Measurements from ENCODE around the gene DTNA. TPM values are rescaled to one million over a fixed set of nuclear protein-coding genes. Genes with fewer than 3 reads are reported as not detected.

Gene DTNA
- total and polyA plus RNA-seq, 2 of the 8 experiments (the other 6 are each of a cell fraction or from before 2014, with no cell fraction given), result 30.2 to 32.7 TPM

GRCh38 chr18:34872066-34872465 lies 162.0 kb downstream of the DTNA start:
- FAIRE-seq (no peak), DNase-seq (ENCODE audit: low read depth in 1 of 2, low spot score in 2 of 2) (no peak)
- H3K27me3 ChIP-seq (replicated peaks in 1 of 4; ENCODE audit: control insufficient read depth in 3 of 4, extremely low read depth in 1 of 4, insufficient read depth in 3 of 4, low read length in 3 of 4), result no peaks in the 10 kb centered on the region
- H4K8ac ChIP-seq (ENCODE audit: extremely low read depth, insufficient read depth, low read length), result no peak overlapping the region
- no peak overlapping the region for H2AK5ac ChIP-seq (ENCODE audit: low read depth, low read length)
- H2AFZ ChIP-seq (ENCODE audit: low read length), result no peak overlapping the region
- H2BK12ac ChIP-seq (ENCODE audit: low read depth, low read length), result no peak overlapping the region
- POLR2A ChIA-PET (ENCODE audit: partially characterized antibody), result no interaction called here
- WGBS, 2 experiments (ENCODE audit: extremely low coverage in 1 of 2, insufficient coverage in 1 of 2, insufficient read length in 1 of 2, insufficient replicate concordance in 2 of 2, low coverage in 1 of 2, low lambda C conversion rate in 2 of 2, missing lambda C conversion rate in 1 of 2), result 85% methylated on average over 1 of the region's 1 CpG; no CpG with 5 or more reads in 1 of the 2 experiments
- no peaks in the 10 kb centered on the region for H3K9me3 ChIP-seq (ENCODE audit: insufficient read depth in 2 of 2, low read depth in 1 of 2, low read length in 1 of 2)
- H2BK120ac ChIP-seq (replicated peaks; ENCODE audit: low read depth, low read length), result no peak overlapping the region
- H3K23ac ChIP-seq (ENCODE audit: insufficient read length), result no peak overlapping the region
- no peak overlapping the region for H2BK15ac ChIP-seq (ENCODE audit: low read length)
- H3K14ac ChIP-seq (ENCODE audit: insufficient read length), result no peak overlapping the region
- H2BK5ac ChIP-seq (ENCODE audit: low read depth, low read length), result no peak overlapping the region
- TF ChIP-seq POLR2AphosphoS5 (IDR thresholded peaks at IDR 0.05; ENCODE audit: low read depth, low read length) (no peak), GABPA (IDR thresholded peaks at IDR 0.05; ENCODE audit: borderline replicate concordance, insufficient read depth, low read length) (no peak), MAX (IDR thresholded peaks at IDR 0.05) (no peak), KDM4A (IDR thresholded peaks at IDR 0.05; ENCODE audit: low read depth, low read length, severe bottlenecking) (no peak), RBBP5 (IDR thresholded peaks at IDR 0.05; ENCODE audit: borderline replicate concordance, low read depth, low read length) (no peak), CTBP2 (IDR thresholded peaks at IDR 0.05; ENCODE audit: borderline replicate concordance, insufficient read depth, insufficient read length, low read length) (no peak), SUZ12 (IDR thresholded peaks at IDR 0.05; ENCODE audit: low read length) (no peak)
- no peak overlapping the region for H3K4me3 ChIP-seq (ENCODE audit: extremely low read depth in 1 of 4, insufficient read depth in 2 of 4, low read depth in 3 of 4, low read length in 4 of 4)
- no peaks in the 10 kb centered on the region for H3K23me2 ChIP-seq (ENCODE audit: low read depth, low read length)
- no peak overlapping the region for H3K27ac ChIP-seq (ENCODE audit: low read depth, low read length)
- no peak overlapping the region for H3K18ac ChIP-seq (ENCODE audit: extremely low read depth, low read length)
- no peak overlapping the region for H4K5ac ChIP-seq (ENCODE audit: insufficient read length, low read depth, low read length)
- no peaks in the 10 kb centered on the region for H4K20me1 ChIP-seq (replicated peaks in 1 of 2; ENCODE audit: control insufficient read depth in 1 of 2, insufficient read depth in 2 of 2, low read length in 2 of 2)
- no peak overlapping the region for H3K4me2 ChIP-seq (ENCODE audit: insufficient read depth in 1 of 2, low read depth in 2 of 2, low read length in 2 of 2)
- H3K79me2 ChIP-seq (ENCODE audit: control insufficient read depth in 1 of 2, insufficient read depth in 2 of 2, low read length in 2 of 2), result no peaks in the 10 kb centered on the region
- CTCF ChIA-PET (ENCODE audit: partially characterized antibody), result no interaction called here
- no peak overlapping the region for H3K9ac ChIP-seq (replicated peaks in 1 of 4; ENCODE audit: extremely low read depth in 1 of 4, low read depth in 3 of 4, low read length in 3 of 4)
- no peak overlapping the region for H3K56ac ChIP-seq (replicated peaks; ENCODE audit: insufficient read length, low read depth, low read length)
- H3K36me3 ChIP-seq (ENCODE audit: control insufficient read depth in 2 of 4, insufficient read depth in 4 of 4, low read length in 3 of 4), result no peaks in the 10 kb centered on the region
- H3K4me1 ChIP-seq (replicated peaks in 1 of 4; ENCODE audit: control insufficient read depth in 3 of 4, insufficient read depth in 4 of 4, low read length in 3 of 4), result peaks cover 0 to 2% (median 0%) of the 10 kb centered on the region in 4 experiments; a peak in 1 of 7 replicates
- no peaks in the 10 kb centered on the region for H3K79me1 ChIP-seq (ENCODE audit: low read depth, low read length)
- no peak overlapping the region for H4K91ac ChIP-seq (replicated peaks; ENCODE audit: insufficient read length, low read length)
- H2BK20ac ChIP-seq (ENCODE audit: low read length), result no peak overlapping the region
- H3K4ac ChIP-seq (replicated peaks; ENCODE audit: insufficient read length, low read depth, low read length), result no peak overlapping the region
